C4-2B (cell line): ENCODE results near the gene GMNN.

Source experiments
- CTCF ChIP-seq: fragments of 450-650 bp; conservative IDR thresholded peaks from 2 replicates; pipeline ENCODE4 v1.5.1; 2017; ENCODE audit warnings: mild to moderate bottlenecking
- ZFX ChIP-seq: fragments of 450-650 bp; IDR thresholded peaks from 2 replicates; pipeline ENCODE4 v1.6.1; 2017

GRCh38 chr6:24738741-24739140, 36.0 kb upstream of the GMNN start:
- TF ChIP-seq CTCF (no peak), ZFX (no peak)
